H1 (cell line): ENCODE results near the gene SLC27A5. TPM values are rescaled to one million over a fixed set of nuclear protein-coding genes. Genes with fewer than 3 reads are reported as not detected.

Experiments
- CHD2 ChIP-seq: IDR thresholded peaks from 2 replicates; pipeline ENCODE4 v1.6.1; 2012; ENCODE audit warnings: low read length, improper control_type of control experiment
- CTBP2 ChIP-seq: IDR thresholded peaks from 2 replicates; pipeline ENCODE4 v1.7.0; 2011; ENCODE audit warnings: borderline replicate concordance, mild to moderate bottlenecking, moderate library complexity, mixed read lengths, low read length; ENCODE audit not compliant: insufficient read depth, insufficient read length
- FOSL1 ChIP-seq: IDR thresholded peaks from 2 replicates; pipeline ENCODE4 v1.6.1; 2011; ENCODE audit warnings: mild to moderate bottlenecking, low read depth, low read length, moderate library complexity; ENCODE audit not compliant: insufficient read depth
- GTF2F1 ChIP-seq: IDR thresholded peaks from 2 replicates; pipeline ENCODE4 v1.6.1; 2012; ENCODE audit warnings: low read depth, low read length, improper control_type of control experiment, borderline replicate concordance
- HDAC2 ChIP-seq, 2 experiments: fragments of 300-600 bp in 1 of 2; sonication (generic) in 1 of 2; IDR thresholded peaks; 2 replicates each; pipeline ENCODE4 v1.6.1; 2011 to 2012; ENCODE audit warnings: low read depth in 2 of 2, low read length in 2 of 2, mild to moderate bottlenecking in 2 of 2, moderate library complexity in 2 of 2, borderline replicate concordance in 1 of 2, inconsistent platforms in 1 of 2
- KDM1A ChIP-seq: fragments of 200-600, 300-600 bp; sonication (generic); IDR thresholded peaks from 2 replicates; pipeline ENCODE4 v1.7.1; 2016; ENCODE audit warnings: mild to moderate bottlenecking, low read length, borderline replicate concordance
- POLR2A ChIP-seq, 2 experiments: IDR thresholded peaks; 1 replicate in 1 of 2; 2 replicates in 1 of 2; pipeline ENCODE4 v1.6.1; 2011; ENCODE audit warnings: low read depth in 2 of 2, low read length in 2 of 2, mild to moderate bottlenecking in 2 of 2; ENCODE audit errors: control extremely low read depth in 1 of 2
- POU5F1 ChIP-seq: IDR thresholded peaks from 2 replicates; pipeline ENCODE4 v1.6.1; 2011; ENCODE audit warnings: low read depth, mild to moderate bottlenecking, low read length, moderate library complexity
- RXRA ChIP-seq: IDR thresholded peaks from 2 replicates; pipeline ENCODE4 v1.6.1; 2011; ENCODE audit warnings: low read depth, mild to moderate bottlenecking, low read length, moderate library complexity; ENCODE audit not compliant: insufficient read depth
- SIRT6 ChIP-seq: IDR thresholded peaks from one replicate; pipeline ENCODE4 v1.7.1; 2012; ENCODE audit warnings: low read length, inconsistent platforms
- SP1 ChIP-seq: IDR thresholded peaks from 2 replicates; pipeline ENCODE4 v1.6.1; 2011; ENCODE audit warnings: low read depth, low read length
- SP4 ChIP-seq: IDR thresholded peaks from 2 replicates; pipeline ENCODE4 v1.6.1; 2012; ENCODE audit warnings: low read length, inconsistent platforms
- SRF ChIP-seq: IDR thresholded peaks from 2 replicates; pipeline ENCODE4 v1.6.1; 2011; ENCODE audit warnings: mild to moderate bottlenecking, low read depth, low read length, moderate library complexity
- TBP ChIP-seq: IDR thresholded peaks from 2 replicates; pipeline ENCODE4 v1.6.1; 2011; ENCODE audit warnings: low read depth, low read length, improper control_type of control experiment
- TEAD4 ChIP-seq: IDR thresholded peaks from 2 replicates; pipeline ENCODE4 v1.6.1; 2012; ENCODE audit warnings: low read depth, low read length, inconsistent platforms, mixed read lengths
- USF2 ChIP-seq: IDR thresholded peaks from 2 replicates; pipeline ENCODE4 v1.6.1; 2011; ENCODE audit warnings: low read length, improper control_type of control experiment
- ZNF274 ChIP-seq: IDR thresholded peaks from 2 replicates; pipeline ENCODE4 v1.7.0; 2012; ENCODE audit warnings: low read length, borderline replicate concordance; ENCODE audit errors: extremely low read depth
- polyA plus RNA-seq, 7 experiments: library from polyadenylated mRNA; depleted of rRNA in 3 of 7; stranded (reverse) in 5 of 7; unstranded in 2 of 7; fragments of >200 nt in 5 of 7; fragments of 200-250 nt in 2 of 7; gene quantifications; 1 replicate in 5 of 7; 2 replicates in 1 of 7; 4 replicates in 1 of 7; pipeline versions ENCODE4 v1.2.1 to v1.2.3, GENCODE V29; 2011 to 2013; ENCODE audit warnings: missing spikeins in 2 of 7, mixed read lengths in 2 of 7
- total RNA-seq: library from RNA; stranded (reverse); fragmentation: NEBNext Ultra II Directional; extraction: Animal tissue kit (Norgen Biotek cat#: 25700); gene quantifications from 2 replicates; pipeline ENCODE4 v1.2.1, GENCODE V29; 2021

SLC27A5 gene
- total and polyA plus RNA-seq, 2 of the 8 experiments (the other 6 are each of a cell fraction or from before 2014, with no cell fraction given) = 25.1 to 80.5 TPM

- TF ChIP-seq CHD2 (peak; percentile 66; the same call in 1 of the 2 replicates), USF2 (0 out of 2 replicates have a peak, but pooled peaks have one; percentile 29), TBP (peak; percentile 76), SRF (no peak), RXRA (no peak), KDM1A (no peak), SP4 (no peak; the same call in 1 of the 2 replicates), GTF2F1 (0 out of 2 replicates have a peak, but pooled peaks have one; percentile 17), POU5F1 (no peak), SP1 (peak; percentile 62; the same call in 1 of the 2 replicates), TEAD4 (peak; percentile 24; the same call in 1 of the 2 replicates), SIRT6 (no peak), FOSL1 (no peak), HDAC2 (IDR thresholded peaks at IDR 0.05; ENCODE audit: borderline replicate concordance in 1 of 2, low read depth in 2 of 2, low read length in 2 of 2) (no peak), ZNF274 (no peak), POLR2A (IDR thresholded peaks at IDR 0.05; ENCODE audit: control extremely low read depth in 1 of 2, low read depth in 2 of 2, low read length in 2 of 2) (peak; percentile 78 to 89), CTBP2 (no peak)
Observed at GRCh38 chr19:58538257-58539168, 26.7 kb upstream of the SLC27A5 start (continued).
